Calu3 (cell line): ENCODE results near the gene WIPF3. TPM values are rescaled to one million over a fixed set of nuclear protein-coding genes. Genes with fewer than 3 reads are reported as not detected.

ENCODE experiments used
- BruUV-seq: library from RNA; stranded (reverse); fragments of 400-500 nt; replicated peaks from 2 replicates; lab custom pipeline; 2021; lab: Mats Ljungman, UMichigan
- CTCF ChIA-PET: fragments of 300-600 bp; sonication (Branson Sonifier 250); formaldehyde crosslinking; loops from one replicate; lab custom pipeline; 2022; ENCODE audit warnings: antibody characterized with exemption; lab: Charles Lee
- DNase-seq: peaks from one replicate; pipeline ENCODE4 v3.0.0; 2022
- H3K27ac Mint-ChIP-seq: one replicate; pipeline ENCODE4 v1.8.0; 2022; ENCODE audit warnings: mixed read lengths; ENCODE audit not compliant: unreplicated experiment
- H3K27me3 Mint-ChIP-seq: one replicate; pipeline ENCODE4 v1.8.0; 2022; ENCODE audit warnings: mixed read lengths; ENCODE audit not compliant: unreplicated experiment
- H3K36me3 Mint-ChIP-seq: one replicate; pipeline ENCODE4 v1.8.0; 2022; ENCODE audit warnings: mild to moderate bottlenecking, moderate library complexity, mixed read lengths; ENCODE audit not compliant: insufficient read depth, unreplicated experiment
- H3K4me1 Mint-ChIP-seq: one replicate; pipeline ENCODE4 v1.8.0; 2022; ENCODE audit warnings: mild to moderate bottlenecking, low read depth, mixed read lengths; ENCODE audit not compliant: unreplicated experiment
- H3K4me3 Mint-ChIP-seq: one replicate; pipeline ENCODE4 v1.8.0; 2022; ENCODE audit warnings: mild to moderate bottlenecking, low read depth, moderate library complexity, mixed read lengths; ENCODE audit not compliant: unreplicated experiment
- H3K9me3 Mint-ChIP-seq: one replicate; pipeline ENCODE4 v1.8.0; 2022; ENCODE audit warnings: low read depth, mixed read lengths; ENCODE audit not compliant: unreplicated experiment
- CTCF ChIP-seq: fragments of 200-600 bp; IDR thresholded peaks from one replicate; pipeline ENCODE4 v1.8.0; 2022; ENCODE audit warnings: antibody characterized with exemption; ENCODE audit not compliant: unreplicated experiment
- intact Hi-C: fragments of 100-400 bp; cut with micrococcal nuclease; formaldehyde crosslinking; loops from one replicate; pipeline ENCODE4 v1.10.0; 2022; ENCODE audit not compliant: unreplicated experiment
- total RNA-seq: library from RNA; stranded (reverse); gene quantifications from 2 replicates; pipeline ENCODE4 v1.2.3, GENCODE V29; 2022

Gene WIPF3
- total RNA-seq, 1 experiment from 2014 or later, result 4.9 TPM

GRCh38 chr7:29951206-29951605 lies 144.9 kb downstream of the WIPF3 start:
- BruUV-seq, result no TSS peak
- Mint-ChIP-seq H3K27ac (no peak overlapping the region), H3K9me3 (no peaks in the 10 kb centered on the region), H3K4me3 (no peak overlapping the region), H3K27me3 (no peaks in the 10 kb centered on the region), H3K4me1 (peaks cover 10% of the 10 kb centered on the region), H3K36me3 (peaks cover 49% of the 10 kb centered on the region)
- DNase-seq, result no peak
- no peak for TF ChIP-seq CTCF
- CTCF ChIA-PET, result interaction anchor here (0.6 kb wide), 1 partner anchor 700 kb away, joined by 4 read pairs; no protein-coding TSS in a partner anchor
- intact Hi-C loops, result no loop called here

- BruUV-seq, result no TSS peak
- TF ChIP-seq CTCF, result no peak
- peak overlapping the region; percentile 38 for H3K27ac Mint-ChIP-seq
- H3K36me3 Mint-ChIP-seq, result peaks cover 47% of the 10 kb centered on the region
- H3K4me3 Mint-ChIP-seq, result no peak overlapping the region
- H3K27me3 Mint-ChIP-seq, result no peaks in the 10 kb centered on the region
- DNase-seq, result no peak
- CTCF ChIA-PET, result interaction anchor here (0.9 to 1.3 kb wide), 2 partner anchors 75 to 122 kb away, joined by 3 to 4 read pairs; no protein-coding TSS in a partner anchor
- no peaks in the 10 kb centered on the region for H3K9me3 Mint-ChIP-seq
- no peaks in the 10 kb centered on the region for H3K4me1 Mint-ChIP-seq
- intact Hi-C loops, result no loop called here
These were observed 147.5 kb downstream of the WIPF3 start for GRCh38 chr7:29953726-29954347.

- TF ChIP-seq CTCF, result no peak
- no peak for DNase-seq
- Mint-ChIP-seq H3K9me3 (no peaks in the 10 kb centered on the region), H3K27ac (no peak overlapping the region), H3K36me3 (peaks cover 40% of the 10 kb centered on the region), H3K4me3 (no peak overlapping the region), H3K4me1 (no peaks in the 10 kb centered on the region), H3K27me3 (no peaks in the 10 kb centered on the region)
- BruUV-seq, result no TSS peak
- intact Hi-C loops, result no loop called here
- CTCF ChIA-PET, result no interaction called here
These were observed 148.9 kb downstream of the WIPF3 start for GRCh38 chr7:29955075-29955792.

GRCh38 chr7:29955799-29956486 lies 149.6 kb downstream of the WIPF3 start:
- DNase-seq, result no peak
- BruUV-seq, result no TSS peak
- Mint-ChIP-seq H3K27ac (no peak overlapping the region), H3K4me1 (no peaks in the 10 kb centered on the region), H3K4me3 (no peak overlapping the region), H3K27me3 (no peaks in the 10 kb centered on the region), H3K36me3 (peaks cover 45% of the 10 kb centered on the region), H3K9me3 (no peaks in the 10 kb centered on the region)
- no peak for TF ChIP-seq CTCF
- CTCF ChIA-PET, result no interaction called here
- intact Hi-C loops, result no loop called here
